GM18858 (cell line): Measurements from ENCODE around the gene BAMBI.

ENCODE experiments used
- ATAC-seq: cut with Tn5 transposase; IDR thresholded peaks from one replicate; pipeline ENCODE4 v1.9.1; 2021; ENCODE audit not compliant: unreplicated experiment

The BAMBI gene

GRCh38 chr10:28674782-28675181 is 2.5 kb upstream of the BAMBI start:
- ATAC-seq: no peak

GRCh38 chr10:28676326-28676967 is 874 bp upstream of the BAMBI start:
- no peak for ATAC-seq

GRCh38 chr10:28677888-28678686 is 766 bp downstream of the BAMBI start:
- no peak for ATAC-seq

DNA sequence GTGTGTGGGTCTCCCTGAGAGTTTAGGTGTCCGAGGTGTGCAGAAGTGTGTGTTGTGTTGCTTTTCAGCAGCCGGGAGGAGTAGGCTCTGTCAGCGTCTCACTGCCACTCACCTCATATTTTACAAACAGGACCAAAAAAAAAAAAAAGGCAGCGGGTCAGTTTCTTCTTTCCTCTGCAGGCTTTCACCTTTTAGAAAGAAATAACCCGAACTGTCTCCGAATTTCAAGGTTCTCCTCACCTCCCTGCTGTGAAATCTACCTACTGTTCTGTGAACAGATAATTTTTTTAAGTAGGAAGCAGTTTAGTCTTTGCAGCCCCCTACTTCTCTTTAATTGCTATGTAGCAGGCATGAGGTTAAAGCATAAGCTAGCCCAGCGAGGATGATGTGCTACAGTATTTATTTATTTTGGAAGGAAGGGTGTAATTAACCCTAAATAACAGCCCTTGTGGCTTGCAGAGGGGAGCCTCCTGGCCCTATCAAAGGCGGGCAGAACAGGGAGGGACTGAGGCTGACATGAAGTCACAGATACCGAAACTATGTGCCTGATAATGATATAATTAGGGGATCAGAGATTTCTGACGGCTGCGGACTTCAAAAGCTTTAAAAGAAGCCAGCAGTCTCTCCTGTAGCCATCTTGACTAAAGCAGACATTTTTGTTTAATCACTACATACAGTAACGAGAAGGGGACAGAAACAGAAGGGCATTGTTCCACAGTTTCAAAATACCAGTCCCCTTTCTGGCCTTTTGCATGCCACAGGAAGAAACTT is 1.6 kb downstream of the BAMBI start:
- no peak for ATAC-seq

DNA sequence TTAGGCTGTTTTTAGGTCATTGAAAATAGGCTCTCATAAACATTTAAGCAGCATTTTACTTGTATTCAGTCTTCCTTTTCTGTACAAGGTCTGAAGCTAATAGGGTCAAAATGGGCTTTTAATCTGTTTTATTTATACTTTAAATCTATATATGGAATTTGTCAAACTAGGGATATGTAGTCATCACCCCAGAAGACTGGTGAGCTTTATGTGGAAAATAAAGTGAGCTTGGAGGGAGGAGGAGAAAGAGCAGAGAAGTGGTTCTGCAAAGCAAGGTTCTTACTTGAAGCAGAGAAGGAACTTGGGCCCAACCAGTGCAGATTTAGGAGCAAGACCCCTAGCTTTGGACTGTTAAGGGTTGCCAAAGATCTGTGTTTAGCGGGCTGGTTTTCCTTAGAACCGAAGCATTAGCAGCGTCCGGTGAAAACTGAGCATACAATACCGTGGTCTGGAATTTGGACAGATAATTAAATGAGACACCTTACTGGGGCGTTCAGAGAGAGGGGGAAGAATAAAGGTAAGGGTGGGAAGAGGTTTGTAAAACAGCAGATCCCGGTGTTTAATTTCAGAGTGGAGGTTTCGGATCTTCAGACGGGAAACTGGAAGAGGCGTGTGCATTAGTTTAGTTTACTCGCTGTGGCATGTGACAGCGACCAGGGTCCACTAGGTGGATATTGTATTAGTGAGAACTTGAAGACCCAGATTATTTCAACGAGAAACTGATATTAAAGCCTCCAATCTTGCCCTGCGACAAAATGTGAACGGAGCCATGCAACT is 2.4 kb downstream of the BAMBI start:
- ATAC-seq: no peak

GRCh38 chr10:28680358-28680752 is 3.0 kb downstream of the BAMBI start:
- no peak for ATAC-seq

DNA sequence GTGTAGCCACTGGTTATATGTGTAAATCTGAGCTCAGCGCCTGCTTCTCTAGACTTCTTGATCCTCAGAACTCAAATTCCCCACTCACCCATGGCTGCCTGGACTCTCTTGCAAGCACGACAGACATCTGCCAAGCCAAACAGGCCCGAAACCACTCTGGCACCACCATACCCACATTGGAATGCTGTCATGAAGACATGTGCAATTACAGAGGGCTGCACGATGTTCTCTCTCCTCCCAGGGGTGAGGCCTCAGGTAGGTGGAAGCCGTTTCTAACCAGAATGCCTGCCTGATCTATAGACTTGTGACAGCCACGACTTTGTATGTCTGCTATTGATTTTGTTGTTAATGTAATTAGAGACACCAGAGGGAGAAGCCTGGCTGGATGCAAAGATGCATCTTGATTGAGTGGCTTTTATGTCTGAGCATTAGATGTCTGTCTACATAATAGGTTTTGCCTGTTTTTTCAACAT is 4.0 kb downstream of the BAMBI start:
- ATAC-seq: no peak

DNA sequence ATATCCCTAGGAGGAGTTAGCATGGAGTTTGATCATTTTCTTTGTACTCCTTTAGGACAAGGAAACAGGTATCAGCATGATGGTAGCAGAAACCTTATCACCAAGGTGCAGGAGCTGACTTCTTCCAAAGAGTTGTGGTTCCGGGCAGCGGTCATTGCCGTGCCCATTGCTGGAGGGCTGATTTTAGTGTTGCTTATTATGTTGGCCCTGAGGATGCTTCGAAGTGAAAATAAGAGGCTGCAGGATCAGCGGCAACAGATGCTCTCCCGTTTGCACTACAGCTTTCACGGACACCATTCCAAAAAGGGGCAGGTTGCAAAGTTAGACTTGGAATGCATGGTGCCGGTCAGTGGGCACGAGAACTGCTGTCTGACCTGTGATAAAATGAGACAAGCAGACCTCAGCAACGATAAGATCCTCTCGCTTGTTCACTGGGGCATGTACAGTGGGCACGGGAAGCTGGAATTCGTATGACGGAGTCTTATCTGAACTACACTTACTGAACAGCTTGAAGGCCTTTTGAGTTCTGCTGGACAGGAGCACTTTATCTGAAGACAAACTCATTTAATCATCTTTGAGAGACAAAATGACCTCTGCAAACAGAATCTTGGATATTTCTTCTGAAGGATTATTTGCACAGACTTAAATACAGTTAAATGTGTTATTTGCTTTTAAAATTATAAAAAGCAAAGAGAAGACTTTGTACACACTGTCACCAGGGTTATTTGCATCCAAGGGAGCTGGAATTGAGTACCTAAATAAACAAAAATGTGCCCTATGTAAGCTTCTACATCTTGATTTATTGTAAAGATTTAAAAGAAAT is 4.8 kb downstream of the BAMBI start:
- ATAC-seq: no peak

DNA sequence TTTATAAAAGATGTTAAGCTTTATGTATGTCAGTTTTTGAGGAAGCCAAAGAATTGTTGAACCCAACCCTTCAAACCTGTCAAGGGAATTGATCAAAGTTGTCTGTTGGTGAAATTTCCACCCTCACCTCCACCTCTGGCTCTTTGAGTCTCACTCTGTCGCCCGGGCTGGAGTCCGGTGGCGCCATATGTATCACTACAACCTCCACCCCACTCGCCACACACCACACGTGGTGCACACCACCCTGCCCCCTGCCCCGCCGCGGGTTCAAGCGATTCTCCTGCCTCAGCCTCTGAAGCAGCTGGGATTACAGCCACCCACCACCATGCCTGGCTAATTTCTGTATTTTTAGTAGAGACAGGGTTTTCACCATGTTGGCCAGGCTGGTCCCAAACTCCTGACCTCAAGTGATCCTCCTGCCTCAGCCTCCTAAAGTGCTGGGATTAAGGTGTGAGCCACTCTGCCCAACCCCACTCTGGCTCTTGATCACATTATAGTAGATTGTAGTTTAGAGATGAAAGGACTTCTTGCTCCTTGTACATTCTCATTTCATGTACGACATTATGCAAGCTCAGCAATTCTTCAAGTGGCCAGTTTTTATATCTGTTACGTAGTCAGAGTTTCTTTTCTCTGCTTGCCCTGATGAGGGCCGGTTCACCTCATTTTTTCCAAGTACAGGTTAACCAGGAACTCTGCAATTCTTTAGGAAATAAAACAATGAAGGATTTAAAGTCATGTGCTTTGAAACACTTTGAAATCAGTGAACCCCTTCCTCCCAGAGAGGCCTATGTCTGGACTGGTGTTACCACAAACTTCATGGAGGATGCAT is 7.0 kb downstream of the BAMBI start:
- no peak for ATAC-seq

DNA sequence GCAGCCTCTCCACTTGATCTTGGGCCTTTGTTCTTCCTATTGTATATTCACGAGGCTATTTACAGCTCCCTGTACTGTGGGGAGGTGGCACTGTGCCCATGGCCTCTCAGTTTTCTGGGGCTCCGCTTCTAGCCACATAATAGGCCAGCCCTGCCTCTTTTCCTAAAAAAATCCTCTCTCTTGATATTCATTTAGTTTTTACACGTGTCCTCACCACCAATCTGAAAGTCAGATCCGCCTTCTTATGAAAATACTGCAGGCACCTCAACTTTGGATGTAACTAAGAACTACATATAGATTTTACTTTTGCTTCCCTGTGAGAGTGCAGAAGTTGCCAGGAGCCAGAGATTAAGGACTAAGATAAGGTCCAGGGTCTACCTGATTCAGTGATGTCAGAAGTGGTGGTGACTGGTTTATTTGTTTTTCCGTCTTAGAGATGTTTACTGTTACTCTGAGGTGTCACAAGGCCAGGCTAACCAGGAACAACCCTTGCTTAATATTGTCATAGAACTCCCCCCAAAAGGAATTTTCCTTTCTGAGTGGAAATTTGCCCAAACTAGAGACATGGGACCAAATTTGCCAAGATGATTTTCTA is 7.8 kb downstream of the BAMBI start:
- ATAC-seq: no peak

GRCh38 chr10:28685717-28686116 is 8.4 kb downstream of the BAMBI start:
- ATAC-seq: no peak

GRCh38 chr10:28686835-28687682 is 9.7 kb downstream of the BAMBI start:
- no peak for ATAC-seq

DNA sequence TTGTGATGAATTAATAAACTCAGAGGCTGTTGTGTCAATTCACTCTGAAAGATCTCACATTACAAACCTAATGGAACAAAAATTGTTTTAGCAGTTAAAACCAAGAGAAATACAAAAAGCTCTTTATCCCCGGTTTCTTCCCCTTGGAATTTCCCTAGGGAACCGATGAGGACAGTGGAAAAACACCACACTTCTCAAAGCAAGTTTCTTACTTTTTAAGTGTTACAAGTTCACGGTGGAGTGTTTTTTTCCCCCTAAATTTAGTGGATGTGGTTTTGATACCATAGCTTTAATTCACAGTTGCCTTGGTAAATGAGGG is 10.3 kb downstream of the BAMBI start:
- no peak for ATAC-seq

DNA sequence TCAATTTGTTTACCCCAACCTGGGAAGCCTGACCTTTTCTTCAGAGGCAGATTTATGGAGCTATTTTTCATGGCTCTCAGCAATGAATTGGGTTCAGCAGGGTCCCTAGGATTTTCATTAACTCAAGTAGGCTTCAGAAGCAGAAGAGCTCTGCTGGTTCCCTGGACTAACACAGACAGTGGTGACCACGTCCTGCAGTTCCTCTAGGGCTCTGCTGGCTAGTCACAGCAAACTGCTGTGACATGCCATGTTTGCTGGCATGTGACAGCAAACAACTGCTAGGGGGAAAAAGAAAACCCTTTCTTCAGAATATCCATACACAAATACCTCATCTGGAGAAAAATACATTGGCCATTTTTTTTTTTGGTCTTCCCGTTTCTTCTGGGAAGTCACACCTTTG is 13.2 kb downstream of the BAMBI start:
- no peak for ATAC-seq

GRCh38 chr10:28691187-28691694 is 13.9 kb downstream of the BAMBI start:
- ATAC-seq: no peak

DNA sequence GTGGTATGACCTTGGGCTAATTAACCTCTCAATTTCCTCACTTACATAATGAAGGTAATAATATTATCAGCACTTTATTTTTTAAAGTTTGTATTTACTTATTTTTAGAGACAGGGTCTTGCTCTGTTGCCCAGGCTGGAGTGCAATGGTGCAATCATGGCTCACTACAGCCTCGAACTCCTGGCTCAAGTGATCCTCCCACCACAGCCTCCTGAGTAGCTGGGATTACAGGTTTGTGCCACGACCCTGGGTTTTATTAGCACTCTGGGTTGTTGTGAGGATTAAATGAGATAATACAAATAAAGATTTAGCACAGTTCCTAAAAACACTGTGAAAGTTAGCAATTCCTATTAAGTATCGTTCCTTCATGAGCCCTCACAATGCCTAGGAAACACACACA is 14.7 kb downstream of the BAMBI start:
- ATAC-seq: no peak

DNA sequence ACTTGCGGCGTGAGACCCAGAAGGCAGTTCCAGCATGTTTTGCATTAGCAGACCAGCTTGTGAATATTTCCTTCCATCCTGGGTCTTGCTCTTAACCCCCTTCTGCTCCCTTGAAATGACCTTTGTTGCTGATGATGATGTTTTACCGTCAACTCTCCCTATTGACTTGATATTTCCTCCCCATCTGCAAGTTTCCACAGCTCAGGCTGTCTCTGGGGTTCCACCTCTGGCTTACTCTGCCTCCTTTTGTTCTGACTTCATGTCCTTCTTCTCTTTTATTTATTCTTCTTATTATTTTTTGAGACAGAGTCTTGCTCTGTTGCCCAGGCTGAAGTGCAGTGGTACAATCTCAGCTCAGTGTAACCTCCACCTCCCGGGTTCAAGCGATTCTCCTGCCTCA is 17.2 kb downstream of the BAMBI start:
- ATAC-seq: no peak

GRCh38 chr10:28698075-28698474 is 20.8 kb downstream of the BAMBI start:
- no peak for ATAC-seq
